Measurements from ENCODE around the gene SLC26A4.

The SLC26A4 gene

GRCh38 chr7:107694386-107694785 is 33.8 kb downstream of the SLC26A4 start:
- no peak for DNase-seq
- no peak for TF ChIP-seq GATA1 (IDR thresholded peaks at IDR 0.05; ENCODE audit: low read depth, low read length)
- no peak for TF ChIP-seq POLR2A (IDR thresholded peaks at IDR 0.05; ENCODE audit: low read length)

- DNase-seq: no peak
- no peak for TF ChIP-seq POLR2A (IDR thresholded peaks at IDR 0.05; ENCODE audit: low read length)
- no peak for TF ChIP-seq GATA1 (IDR thresholded peaks at IDR 0.05; ENCODE audit: low read depth, low read length)
These were observed 35.8 kb downstream of the SLC26A4 start for GRCh38 chr7:107696330-107696946.

GRCh38 chr7:107697321-107698049 is 36.9 kb downstream of the SLC26A4 start:
- no peak for DNase-seq
- no peak for TF ChIP-seq POLR2A (IDR thresholded peaks at IDR 0.05; ENCODE audit: low read length)
- TF ChIP-seq GATA1 (IDR thresholded peaks at IDR 0.05; ENCODE audit: low read depth, low read length): no peak

- TF ChIP-seq POLR2A (IDR thresholded peaks at IDR 0.05; ENCODE audit: low read length): no peak
- TF ChIP-seq GATA1 (IDR thresholded peaks at IDR 0.05; ENCODE audit: low read depth, low read length): no peak
- DNase-seq: no peak
These were observed 39.9 kb downstream of the SLC26A4 start for GRCh38 chr7:107700570-107700969.

- no peak for DNase-seq
- TF ChIP-seq POLR2A (IDR thresholded peaks at IDR 0.05; ENCODE audit: low read length): no peak
- no peak for TF ChIP-seq GATA1 (IDR thresholded peaks at IDR 0.05; ENCODE audit: low read depth, low read length)
These were observed 40.6 kb downstream of the SLC26A4 start for GRCh38 chr7:107701191-107701590.

GRCh38 chr7:107703219-107703618 is 42.6 kb downstream of the SLC26A4 start:
- TF ChIP-seq POLR2A (IDR thresholded peaks at IDR 0.05; ENCODE audit: low read length): no peak
- TF ChIP-seq GATA1 (IDR thresholded peaks at IDR 0.05; ENCODE audit: low read depth, low read length): no peak
- no peak for DNase-seq

GRCh38 chr7:107703872-107704271 is 43.2 kb downstream of the SLC26A4 start:
- no peak for TF ChIP-seq GATA1 (IDR thresholded peaks at IDR 0.05; ENCODE audit: low read depth, low read length)
- no peak for TF ChIP-seq POLR2A (IDR thresholded peaks at IDR 0.05; ENCODE audit: low read length)

GRCh38 chr7:107708956-107709355 is 48.3 kb downstream of the SLC26A4 start:
- no peak for DNase-seq
- TF ChIP-seq POLR2A (IDR thresholded peaks at IDR 0.05; ENCODE audit: low read length) (no peak), GATA1 (IDR thresholded peaks at IDR 0.05; ENCODE audit: low read depth, low read length) (no peak)

More at GRCh38 chr7:107703872-107704271, 43.2 kb downstream of the SLC26A4 start:
- no peak for DNase-seq

- no peak for DNase-seq
- TF ChIP-seq GATA1 (IDR thresholded peaks at IDR 0.05; ENCODE audit: low read depth, low read length) (no peak), POLR2A (IDR thresholded peaks at IDR 0.05; ENCODE audit: low read length) (no peak)
These were observed 50.7 kb downstream of the SLC26A4 start for GRCh38 chr7:107711301-107711700.

- no peak for DNase-seq
- TF ChIP-seq GATA1 (IDR thresholded peaks at IDR 0.05; ENCODE audit: low read depth, low read length): no peak
- TF ChIP-seq POLR2A (IDR thresholded peaks at IDR 0.05; ENCODE audit: low read length): no peak
These were observed 51.4 kb downstream of the SLC26A4 start for GRCh38 chr7:107712025-107712424.

- no peak for TF ChIP-seq POLR2A (IDR thresholded peaks at IDR 0.05; ENCODE audit: low read length)
- no peak for TF ChIP-seq GATA1 (IDR thresholded peaks at IDR 0.05; ENCODE audit: low read depth, low read length)
- no peak for DNase-seq
These were observed 52.3 kb downstream of the SLC26A4 start for GRCh38 chr7:107712896-107713295.

GRCh38 chr7:107715531-107715930 is 54.9 kb downstream of the SLC26A4 start:
- TF ChIP-seq GATA1 (IDR thresholded peaks at IDR 0.05; ENCODE audit: low read depth, low read length) (no peak), POLR2A (IDR thresholded peaks at IDR 0.05; ENCODE audit: low read length) (no peak)
- DNase-seq: no peak

- no peak for TF ChIP-seq POLR2A (IDR thresholded peaks at IDR 0.05; ENCODE audit: low read length)
- no peak for TF ChIP-seq GATA1 (IDR thresholded peaks at IDR 0.05; ENCODE audit: low read depth, low read length)
- DNase-seq: no peak
These were observed 58.0 kb downstream of the SLC26A4 start for GRCh38 chr7:107718456-107719193.

GRCh38 chr7:107721286-107721685 is 60.7 kb downstream of the SLC26A4 start:
- TF ChIP-seq POLR2A (IDR thresholded peaks at IDR 0.05; ENCODE audit: low read length) (no peak), GATA1 (IDR thresholded peaks at IDR 0.05; ENCODE audit: low read depth, low read length) (no peak)
- DNase-seq: no peak

Data from erythroblast (primary cell).